Hypothalamus (tissue), 51 donors: ENCODE measurements around the gene S100A3.
"Not testable (repeated sequence)": the region's sequence is repeated elsewhere in the genome, so short reads cannot be mapped to it uniquely, and the experiment has no call there.

Source experiments
- DNase-seq, 51 donors: peaks; one replicate each; lab custom pipeline; 2025; lab: John Stamatoyannopoulos, UW

The S100A3 gene, protein sequence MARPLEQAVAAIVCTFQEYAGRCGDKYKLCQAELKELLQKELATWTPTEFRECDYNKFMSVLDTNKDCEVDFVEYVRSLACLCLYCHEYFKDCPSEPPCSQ

DNA sequence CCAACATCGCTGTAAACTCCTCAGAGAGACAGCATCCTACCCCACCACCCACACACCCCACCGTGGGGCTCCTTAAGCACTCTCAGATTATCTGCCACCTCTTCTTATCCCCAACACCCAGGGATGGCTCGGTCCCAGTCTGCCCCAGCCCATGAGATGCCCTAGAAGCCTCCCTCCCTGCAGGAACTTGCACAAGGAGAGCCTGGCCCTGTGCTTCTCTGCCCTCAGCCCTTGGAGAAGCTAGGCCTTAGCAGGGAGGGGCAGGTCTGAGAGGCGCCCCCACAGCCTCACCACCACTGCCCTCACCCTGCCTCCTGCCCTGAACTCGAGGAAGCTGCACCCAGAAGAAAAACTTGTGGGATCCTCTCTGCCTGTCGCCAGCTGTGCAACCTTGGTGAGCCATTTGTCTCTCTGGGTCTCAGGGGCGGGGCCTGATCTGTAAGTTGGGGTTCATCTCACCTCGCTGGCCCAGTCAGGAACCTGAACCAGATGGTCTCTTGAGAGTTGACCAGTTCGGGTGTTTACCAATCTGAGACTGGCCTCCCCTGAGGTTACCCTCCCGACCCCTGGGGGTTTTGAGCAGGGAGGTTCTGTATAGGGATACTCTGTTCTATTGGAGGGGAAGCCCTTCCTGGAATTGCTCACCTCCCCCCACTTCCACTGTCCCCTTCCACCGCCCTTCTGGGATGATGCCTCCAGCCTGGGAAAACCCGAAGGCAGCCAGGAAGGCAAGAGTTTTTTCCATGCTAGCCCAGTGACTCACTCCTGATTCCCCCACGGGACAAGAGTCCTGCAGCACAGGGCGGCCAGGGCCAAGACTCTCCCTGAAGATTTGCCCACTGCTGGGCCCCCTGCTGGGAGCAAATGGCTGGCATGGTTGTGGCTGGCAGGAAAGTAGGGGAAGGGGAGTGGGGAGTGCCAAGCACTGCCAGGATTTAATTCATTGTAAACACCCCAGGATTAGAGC is at the start of gene S100A3:
S100A3 (minus strand) TSS at position 537 of the 967 bp plus-strand sequence. CDS start 773 bp downstream, outside the sequence.
- DNase-seq, result peak in 11 of 51 donors; percentile 9 to 59 (median 21)

GRCh38 chr1:153598309-153599172 is 49.5 kb upstream of the S100A3 start:
- peak in 2 of 51 donors; percentile 11 to 23 for DNase-seq

DNA sequence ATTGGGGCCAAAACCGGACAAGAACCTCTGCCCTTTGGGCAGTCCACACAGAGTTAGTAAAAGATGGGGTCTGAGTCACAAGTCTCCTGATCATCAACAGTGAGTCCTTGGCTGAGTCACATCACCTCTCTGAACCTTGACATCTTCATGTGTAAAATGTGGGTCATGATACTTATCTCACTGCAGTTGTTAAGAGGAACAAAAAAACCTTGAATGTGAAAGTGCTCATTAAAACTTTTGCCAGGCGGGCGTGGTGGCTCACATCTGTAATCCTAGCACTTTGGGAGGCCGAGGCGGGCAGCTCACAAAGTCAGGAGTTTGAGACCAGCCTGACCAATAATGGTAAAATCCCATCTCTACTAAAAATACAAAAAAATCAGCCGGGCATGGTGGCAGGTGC is 48.1 kb upstream of the S100A3 start:
- no peak for DNase-seq

DNA sequence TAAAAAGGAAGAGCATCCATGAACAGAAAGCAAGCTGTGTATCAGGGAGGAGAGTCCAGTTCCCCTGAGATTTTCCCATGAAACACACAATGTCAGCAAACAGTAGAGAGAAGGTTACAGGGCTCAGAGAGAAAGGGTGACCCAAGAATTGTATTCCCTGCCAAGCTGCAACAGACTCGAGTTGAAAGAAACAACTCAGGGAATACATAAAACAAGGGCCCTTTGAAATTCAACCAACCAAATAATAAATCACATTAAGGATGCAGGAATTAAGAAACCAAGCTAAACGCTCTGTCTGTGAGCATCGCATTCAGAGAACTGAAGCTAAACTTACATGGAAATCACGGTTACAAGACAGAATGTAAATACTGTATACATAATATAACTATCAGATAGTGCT is 43.7 kb upstream of the S100A3 start:
- DNase-seq, result peak in 2 of 51 donors; percentile 35 to 59

- no peak for DNase-seq
These were observed 39.4 kb upstream of the S100A3 start for GRCh38 chr1:153588482-153588881.

DNA sequence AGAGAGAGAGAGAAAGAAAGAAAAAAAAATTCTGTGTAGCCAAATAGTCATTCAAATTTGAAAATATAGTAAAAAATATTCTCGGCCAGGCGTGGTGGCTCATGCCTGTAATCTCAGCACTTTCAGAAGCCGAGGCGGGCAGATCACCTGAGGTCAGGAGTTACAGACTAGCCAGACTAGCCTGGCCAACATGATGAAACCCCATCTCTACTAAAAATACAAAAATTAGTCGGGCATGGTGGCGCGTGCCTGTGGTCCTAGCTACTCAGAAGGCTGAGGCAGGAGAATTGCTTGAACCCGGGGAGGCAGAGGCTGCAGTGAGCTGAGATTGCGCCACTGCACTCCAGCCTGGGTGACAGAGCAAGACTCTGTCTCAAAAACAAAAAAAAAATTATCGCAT is 39.0 kb upstream of the S100A3 start:
- not testable (repeated sequence) for DNase-seq

- DNase-seq, result no peak
These were observed 38.3 kb upstream of the S100A3 start for GRCh38 chr1:153587314-153587713.

- no peak for DNase-seq
These were observed 37.3 kb upstream of the S100A3 start for GRCh38 chr1:153586347-153586746.

GRCh38 chr1:153585006-153585405 is 35.9 kb upstream of the S100A3 start:
- DNase-seq, result no peak

DNA sequence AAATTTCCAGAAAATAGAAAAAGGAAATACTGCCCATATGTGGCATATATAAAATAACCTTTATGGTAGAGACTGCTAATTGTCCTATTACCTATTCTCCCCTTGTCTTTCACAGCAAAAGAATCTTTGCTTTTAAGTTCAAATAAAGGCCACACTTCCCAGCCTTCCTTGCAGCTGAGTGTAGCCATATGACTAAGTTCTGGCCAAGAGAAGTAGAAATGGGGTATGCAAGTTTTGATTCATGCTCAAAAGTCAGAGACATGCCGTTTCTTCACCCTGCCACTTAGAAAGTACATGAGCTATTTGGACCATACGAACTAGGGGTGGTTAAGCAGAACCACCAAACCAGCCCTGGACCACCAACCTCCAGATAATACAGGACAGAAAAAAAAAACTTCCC is 34.9 kb upstream of the S100A3 start:
- DNase-seq, result no peak

DNA sequence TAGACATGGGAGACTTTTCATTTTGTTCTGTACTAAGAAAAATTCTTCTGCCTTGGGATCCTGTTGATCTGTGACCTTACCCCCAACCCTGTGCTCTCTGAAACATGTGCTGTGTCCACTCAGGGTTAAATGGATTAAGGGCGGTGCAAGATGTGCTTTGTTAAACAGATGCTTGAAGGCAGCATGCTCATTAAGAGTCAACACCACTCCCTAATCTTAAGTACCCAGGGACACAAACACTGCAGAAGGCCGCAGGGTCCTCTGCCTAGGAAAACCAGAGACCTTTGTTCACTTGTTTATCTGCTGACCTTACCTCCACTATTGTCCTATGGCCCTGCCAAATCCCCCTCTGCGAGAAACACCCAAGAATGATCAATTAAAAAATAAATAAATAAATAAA is 34.5 kb upstream of the S100A3 start:
- not testable (repeated sequence) for DNase-seq

- not testable (repeated sequence) for DNase-seq
These were observed 33.8 kb upstream of the S100A3 start for GRCh38 chr1:153582836-153583235.

- no peak for DNase-seq
These were observed 29.9 kb upstream of the S100A3 start for GRCh38 chr1:153578936-153579335.

GRCh38 chr1:153578490-153578889 is 29.4 kb upstream of the S100A3 start:
- DNase-seq, result no peak

DNA sequence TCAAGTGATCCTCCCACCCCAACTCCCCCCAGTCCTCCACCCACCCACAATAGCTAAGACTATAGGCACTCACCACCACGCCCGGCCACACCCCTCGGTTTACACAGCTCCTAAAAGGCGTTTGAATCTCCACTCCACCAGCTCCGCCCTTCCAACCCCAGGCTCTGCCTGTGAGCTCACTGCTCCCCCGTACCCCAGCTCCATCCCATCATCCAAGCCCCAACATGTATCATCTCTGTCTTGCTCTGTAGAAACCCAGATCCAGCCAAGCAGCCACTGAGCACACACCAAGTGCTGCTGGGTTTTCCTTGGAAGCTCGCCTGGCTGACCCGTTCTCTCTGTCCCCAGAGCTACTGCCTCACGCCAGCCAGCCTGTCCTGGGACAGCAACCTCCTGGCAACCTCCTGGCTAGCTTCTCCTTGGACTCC is 28.6 kb upstream of the S100A3 start:
- DNase-seq, result peak in 29 of 51 donors; percentile 6 to 59 (median 36)

GRCh38 chr1:153577138-153577537 is 28.1 kb upstream of the S100A3 start:
- no peak for DNase-seq

DNA sequence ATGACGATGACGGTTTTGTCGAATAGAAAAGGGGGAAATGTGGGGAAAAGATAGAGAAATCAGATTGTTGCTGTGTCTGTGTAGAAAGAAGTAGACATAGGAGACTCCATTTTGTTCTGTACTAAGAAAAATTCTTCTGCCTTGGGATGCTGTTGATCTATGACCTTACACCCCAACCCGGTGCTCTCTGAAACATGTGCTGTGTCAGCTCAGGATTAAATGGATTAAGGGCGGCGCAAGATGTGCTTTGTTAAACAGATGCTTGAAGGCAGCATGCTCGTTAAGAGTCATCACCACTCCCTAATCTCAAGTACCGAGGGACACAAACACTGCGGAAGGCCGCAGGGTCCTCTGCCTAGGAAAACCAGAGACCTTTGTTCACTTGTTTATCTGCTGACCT is 26.4 kb upstream of the S100A3 start:
- DNase-seq, result not testable (repeated sequence)

GRCh38 chr1:153575081-153575491 is 26.0 kb upstream of the S100A3 start:
- not testable (repeated sequence) for DNase-seq

DNA sequence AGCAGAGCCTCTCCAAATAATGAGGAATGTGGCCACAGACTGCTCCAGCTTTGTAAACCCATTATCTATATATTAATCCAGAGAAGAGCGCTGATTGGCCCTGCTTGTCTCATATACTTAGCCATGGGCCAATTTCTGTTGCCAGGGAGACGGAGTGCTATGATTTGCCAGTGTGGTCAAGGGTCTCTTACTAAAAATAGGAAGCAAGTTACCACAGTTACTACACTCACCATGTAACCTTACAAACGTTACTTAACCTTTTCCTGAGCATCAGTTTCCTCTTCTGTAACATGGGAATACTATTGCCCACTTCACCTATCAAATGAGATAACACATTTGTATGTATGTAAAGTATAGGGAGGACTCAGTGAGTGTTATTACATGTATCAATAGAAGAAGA is 24.3 kb upstream of the S100A3 start:
- DNase-seq, result no peak

DNA sequence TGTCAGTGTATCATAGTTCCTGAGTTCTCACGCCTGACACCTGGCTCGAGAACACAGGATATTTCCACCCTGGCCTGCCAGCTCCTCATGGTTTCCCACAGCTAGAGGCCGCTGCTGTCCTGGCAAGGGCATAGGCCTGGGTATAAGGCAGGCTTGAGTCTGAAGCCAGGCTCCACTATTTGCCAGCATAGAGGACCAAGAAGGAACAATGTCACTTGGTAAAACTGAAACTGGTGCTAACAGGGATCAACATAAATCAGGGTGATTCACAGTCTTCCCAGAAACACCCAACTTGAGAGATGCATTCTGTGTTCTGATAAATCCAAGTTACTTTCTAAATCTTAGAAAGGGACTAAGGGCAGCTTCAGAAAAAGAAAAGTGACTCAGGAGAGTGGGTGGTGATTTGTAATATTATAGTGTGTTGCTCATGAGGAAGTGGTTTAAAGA is 23.5 kb upstream of the S100A3 start:
- DNase-seq, result peak in 44 of 51 donors; percentile 6 to 90 (median 68)

DNA sequence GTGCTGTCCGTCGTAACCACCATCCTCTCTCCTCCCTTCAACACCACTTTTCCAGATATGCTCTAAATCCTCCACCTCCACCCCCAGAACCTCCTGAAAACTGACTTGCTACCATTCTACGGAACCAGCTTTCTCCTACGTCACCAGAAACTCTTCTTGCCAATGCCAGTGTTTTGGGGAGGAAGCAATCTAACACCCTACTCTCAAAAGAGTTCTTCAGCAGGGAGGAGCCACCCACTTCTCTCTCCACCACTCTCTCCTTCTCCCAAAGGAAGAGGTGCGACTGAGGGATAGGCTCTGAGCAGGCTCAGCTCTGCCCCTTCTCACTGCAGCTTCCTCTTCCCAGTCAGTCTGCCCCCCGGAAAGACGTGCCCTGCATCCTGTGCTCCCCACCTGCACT is 22.6 kb upstream of the S100A3 start:
- DNase-seq, result no peak
